Muscle of back (tissue), 11 donors: Measurements from ENCODE around the gene BIVM. TPM values are rescaled to one million over a fixed set of nuclear protein-coding genes. Genes with fewer than 3 reads are reported as not detected.

Experiments
- DNase-seq, 3 donors: peaks; one replicate each; pipeline versions ENCODE4 v3.0.0 to v3.0.0-alpha.2; 2013
- polyA plus RNA-seq, 10 donors: library from polyadenylated mRNA; unstranded; fragments of 120-200 nt; gene quantifications; one replicate each; pipeline ENCODE4 v1.2.1, GENCODE V29; 2013; ENCODE audit not compliant: insufficient read length in 10 of 10

The BIVM gene
- polyA plus RNA-seq, 10 donors: 19.3 to 43.8 (median 26.7) TPM

- DNase-seq: no peak
These were observed 40.1 kb downstream of the BIVM start for GRCh38 chr13:102838982-102839381.

- no peak for DNase-seq
These were observed 40.5 kb downstream of the BIVM start for GRCh38 chr13:102839462-102839861.

- DNase-seq: no peak
These were observed 46.3 kb downstream of the BIVM start for GRCh38 chr13:102845289-102845629.

GRCh38 chr13:102845630-102846260, 46.8 kb downstream of the BIVM start, which contains the start of gene ERCC5:
Gene ERCC5, plus strand, starts transcription at chr13:102846032. Its CDS starts 235 bp downstream, at chr13:102846267.
- DNase-seq: peak; percentile 96 to 99 (median 99)

- peak in 2 of 3 donors; percentile 30 to 63 for DNase-seq
These were observed 47.5 kb downstream of the BIVM start for GRCh38 chr13:102846261-102847015.

GRCh38 chr13:102847272-102848234, 48.6 kb downstream of the BIVM start:
- DNase-seq: peak in 2 of 3 donors; percentile 24 to 60

- no peak for DNase-seq
These were observed 50.0 kb downstream of the BIVM start for GRCh38 chr13:102848956-102849355.

- DNase-seq: no peak
These were observed 53.6 kb downstream of the BIVM start for GRCh38 chr13:102852556-102852955.

- DNase-seq: no peak
These were observed 55.8 kb downstream of the BIVM start for GRCh38 chr13:102854675-102855074.

- DNase-seq: no peak
These were observed 57.6 kb downstream of the BIVM start for GRCh38 chr13:102856557-102856956.

- peak in 1 of 3 donors; percentile 18 for DNase-seq
These were observed 63.8 kb downstream of the BIVM start for GRCh38 chr13:102862624-102863210.

GRCh38 chr13:102863590-102863989, 64.7 kb downstream of the BIVM start:
- DNase-seq: no peak

GRCh38 chr13:102868366-102868936, 69.5 kb downstream of the BIVM start:
- DNase-seq: no peak

GRCh38 chr13:102869948-102870676, 71.2 kb downstream of the BIVM start:
- DNase-seq: no peak

GRCh38 chr13:102870677-102871415, 71.9 kb downstream of the BIVM start:
- DNase-seq: peak; percentile 46 to 73 (median 52)

- DNase-seq: no peak
These were observed 73.2 kb downstream of the BIVM start for GRCh38 chr13:102872131-102872530.

GRCh38 chr13:102872531-102872930, 73.6 kb downstream of the BIVM start:
- DNase-seq: no peak

- no peak for DNase-seq
These were observed 74.7 kb downstream of the BIVM start for GRCh38 chr13:102873653-102874052.

- DNase-seq: no peak
These were observed 76.3 kb downstream of the BIVM start for GRCh38 chr13:102875256-102875655.

GRCh38 chr13:102877303-102877702, 78.4 kb downstream of the BIVM start:
- DNase-seq: no peak
